NB4 (cell line): Measurements from ENCODE around the gene BTBD2.

ENCODE experiments used
- POLR2A ChIP-seq: IDR thresholded peaks from 2 replicates; pipeline ENCODE4 v1.6.1; 2011; ENCODE audit warnings: mild to moderate bottlenecking; ENCODE audit not compliant: insufficient read length; ENCODE audit errors: extremely low read depth
- TF ChIP-seq, protein P1 (sequence below): IDR thresholded peaks from one replicate; pipeline ENCODE4 v1.5.1; 2012; ENCODE audit warnings: low read depth, low read length
- TF ChIP-seq, protein P2 (sequence below): IDR thresholded peaks from 2 replicates; pipeline ENCODE4 v1.6.1; 2011; ENCODE audit warnings: low read depth, low read length

GRCh38 chr19:2053601-2054389 is 38.3 kb upstream of the BTBD2 start:
- TF ChIP-seq, protein P1, sequence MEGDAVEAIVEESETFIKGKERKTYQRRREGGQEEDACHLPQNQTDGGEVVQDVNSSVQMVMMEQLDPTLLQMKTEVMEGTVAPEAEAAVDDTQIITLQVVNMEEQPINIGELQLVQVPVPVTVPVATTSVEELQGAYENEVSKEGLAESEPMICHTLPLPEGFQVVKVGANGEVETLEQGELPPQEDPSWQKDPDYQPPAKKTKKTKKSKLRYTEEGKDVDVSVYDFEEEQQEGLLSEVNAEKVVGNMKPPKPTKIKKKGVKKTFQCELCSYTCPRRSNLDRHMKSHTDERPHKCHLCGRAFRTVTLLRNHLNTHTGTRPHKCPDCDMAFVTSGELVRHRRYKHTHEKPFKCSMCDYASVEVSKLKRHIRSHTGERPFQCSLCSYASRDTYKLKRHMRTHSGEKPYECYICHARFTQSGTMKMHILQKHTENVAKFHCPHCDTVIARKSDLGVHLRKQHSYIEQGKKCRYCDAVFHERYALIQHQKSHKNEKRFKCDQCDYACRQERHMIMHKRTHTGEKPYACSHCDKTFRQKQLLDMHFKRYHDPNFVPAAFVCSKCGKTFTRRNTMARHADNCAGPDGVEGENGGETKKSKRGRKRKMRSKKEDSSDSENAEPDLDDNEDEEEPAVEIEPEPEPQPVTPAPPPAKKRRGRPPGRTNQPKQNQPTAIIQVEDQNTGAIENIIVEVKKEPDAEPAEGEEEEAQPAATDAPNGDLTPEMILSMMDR = no peak
- TF ChIP-seq POLR2A = no peak
- TF ChIP-seq, protein P2, sequence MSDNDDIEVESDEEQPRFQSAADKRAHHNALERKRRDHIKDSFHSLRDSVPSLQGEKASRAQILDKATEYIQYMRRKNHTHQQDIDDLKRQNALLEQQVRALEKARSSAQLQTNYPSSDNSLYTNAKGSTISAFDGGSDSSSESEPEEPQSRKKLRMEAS = no peak
